IPS DF 6.9 (cell line): ENCODE measurements around the gene ELOA.
"Not testable (repeated sequence)": the region's sequence is repeated elsewhere in the genome, so short reads cannot be mapped to it uniquely, and the experiment has no call there.

ENCODE experiments used
- DNase-seq: peaks from one replicate; pipeline ENCODE4 v3.0.0-alpha.2; 2013; ENCODE audit warnings: low read depth, low spot score
- H3K27ac ChIP-seq: one replicate; pipeline ENCODE4 v1.5.1; 2013; ENCODE audit warnings: low read length, control low read depth
- H3K27me3 ChIP-seq: 2 replicates; pipeline ENCODE4 v1.6.1; 2013; ENCODE audit warnings: mild to moderate bottlenecking, low read length; ENCODE audit not compliant: control insufficient read depth, insufficient read depth
- H3K36me3 ChIP-seq: 2 replicates; pipeline ENCODE4 v1.6.1; 2013; ENCODE audit warnings: low read length; ENCODE audit not compliant: control insufficient read depth, insufficient read depth
- H3K4me1 ChIP-seq: 2 replicates; pipeline ENCODE4 v1.6.1; 2013; ENCODE audit warnings: low read length; ENCODE audit not compliant: control insufficient read depth, insufficient read depth
- H3K4me3 ChIP-seq: 2 replicates; pipeline ENCODE4 v1.5.1; 2013; ENCODE audit warnings: mild to moderate bottlenecking, low read length
- H3K9me3 ChIP-seq: 2 replicates; pipeline ENCODE4 v1.6.1; 2013; ENCODE audit warnings: low read length, inconsistent platforms; ENCODE audit not compliant: control insufficient read depth, insufficient read depth
- WGBS: extraction: QIAGEN DNeasy Blood & Tissue Kit; methylation state at CpG from one replicate; pipeline ENCODE4 v1.1.7; 2013; ENCODE audit warnings: mixed read lengths, missing lambda C conversion rate; ENCODE audit not compliant: insufficient read length, insufficient coverage; 5-methylcytosine and 5-hydroxymethylcytosine counted together

The ELOA gene

GRCh38 chr1:23704834-23705495, 38.3 kb upstream of the ELOA start:
- peaks cover 2% of the 10 kb centered on the region for H3K36me3 ChIP-seq
- H3K27ac ChIP-seq, result no peak overlapping the region
- no CpG with 5 or more reads among the region's 6 CpGs for WGBS
- no peaks in the 10 kb centered on the region for H3K27me3 ChIP-seq
- no peak for DNase-seq
- no peaks in the 10 kb centered on the region for H3K4me1 ChIP-seq
- no peak overlapping the region for H3K4me3 ChIP-seq
- H3K9me3 ChIP-seq, result no peaks in the 10 kb centered on the region

GRCh38 chr1:23709229-23709628, 34.0 kb upstream of the ELOA start:
- no peaks in the 10 kb centered on the region for H3K36me3 ChIP-seq
- H3K27me3 ChIP-seq, result no peaks in the 10 kb centered on the region
- no CpG with 5 or more reads among the region's 4 CpGs for WGBS
- no peak overlapping the region for H3K4me3 ChIP-seq
- no peak overlapping the region for H3K27ac ChIP-seq
- H3K4me1 ChIP-seq, result no peaks in the 10 kb centered on the region
- DNase-seq, result no peak
- H3K9me3 ChIP-seq, result no peaks in the 10 kb centered on the region

- H3K4me1 ChIP-seq, result no peaks in the 10 kb centered on the region
- no CpG with 5 or more reads among the region's 3 CpGs for WGBS
- DNase-seq, result peak; percentile 82
- H3K9me3 ChIP-seq, result no peaks in the 10 kb centered on the region
- H3K27me3 ChIP-seq, result no peaks in the 10 kb centered on the region
- no peak overlapping the region for H3K4me3 ChIP-seq
- no peaks in the 10 kb centered on the region for H3K36me3 ChIP-seq
- no peak overlapping the region for H3K27ac ChIP-seq
These were observed 24.8 kb upstream of the ELOA start for GRCh38 chr1:23718482-23718881.

- Histone ChIP-seq H3K4me1 (no peaks in the 10 kb centered on the region), H3K36me3 (no peaks in the 10 kb centered on the region), H3K9me3 (no peaks in the 10 kb centered on the region), H3K27ac (no peak overlapping the region), H3K4me3 (no peak overlapping the region), H3K27me3 (no peaks in the 10 kb centered on the region)
- no peak for DNase-seq
- WGBS, result no CpG with 5 or more reads among the region's 3 CpGs
These were observed 24.0 kb upstream of the ELOA start for GRCh38 chr1:23719162-23719820.

- H3K9me3 ChIP-seq, result no peaks in the 10 kb centered on the region
- H3K27ac ChIP-seq, result no peak overlapping the region
- no peak for DNase-seq
- no peaks in the 10 kb centered on the region for H3K36me3 ChIP-seq
- no peaks in the 10 kb centered on the region for H3K4me1 ChIP-seq
- WGBS, result no CpG with 5 or more reads among the region's 10 CpGs
- H3K4me3 ChIP-seq, result no peak overlapping the region
- no peaks in the 10 kb centered on the region for H3K27me3 ChIP-seq
These were observed 22.8 kb upstream of the ELOA start for GRCh38 chr1:23720256-23720995.

- DNase-seq, result no peak
- Histone ChIP-seq H3K27ac (no peak overlapping the region), H3K4me3 (no peak overlapping the region), H3K4me1 (no peaks in the 10 kb centered on the region), H3K36me3 (no peaks in the 10 kb centered on the region), H3K9me3 (no peaks in the 10 kb centered on the region), H3K27me3 (no peaks in the 10 kb centered on the region)
- WGBS, result no CpG with 5 or more reads among the region's 3 CpGs
These were observed 20.6 kb upstream of the ELOA start for GRCh38 chr1:23722652-23723051.

GRCh38 chr1:23726686-23727085, 16.6 kb upstream of the ELOA start:
- H3K4me1 ChIP-seq, result no peaks in the 10 kb centered on the region
- no peak overlapping the region for H3K27ac ChIP-seq
- WGBS, result no CpG with 5 or more reads among the region's 2 CpGs

GRCh38 chr1:23727362-23727811, 15.9 kb upstream of the ELOA start:
- DNase-seq, result no peak
- no peak overlapping the region for H3K27ac ChIP-seq
- no CpG with 5 or more reads among the region's 9 CpGs for WGBS

More at GRCh38 chr1:23726686-23727085, 16.6 kb upstream of the ELOA start:
- Histone ChIP-seq H3K4me3 (no peak overlapping the region), H3K9me3 (no peaks in the 10 kb centered on the region), H3K36me3 (no peaks in the 10 kb centered on the region), H3K27me3 (no peaks in the 10 kb centered on the region)
- DNase-seq, result no peak

GRCh38 chr1:23732363-23733224, 10.7 kb upstream of the ELOA start:
- no CpG with 5 or more reads among the region's 10 CpGs for WGBS
- DNase-seq, result no peak
- Histone ChIP-seq H3K27ac (no peak overlapping the region), H3K9me3 (no peaks in the 10 kb centered on the region), H3K27me3 (no peaks in the 10 kb centered on the region), H3K4me3 (no peak overlapping the region), H3K36me3 (no peaks in the 10 kb centered on the region), H3K4me1 (no peaks in the 10 kb centered on the region)

More at GRCh38 chr1:23727362-23727811, 15.9 kb upstream of the ELOA start:
- Histone ChIP-seq H3K4me3 (no peak overlapping the region), H3K4me1 (no peaks in the 10 kb centered on the region), H3K36me3 (no peaks in the 10 kb centered on the region), H3K27me3 (no peaks in the 10 kb centered on the region), H3K9me3 (no peaks in the 10 kb centered on the region)

- H3K4me3 ChIP-seq, H3K36me3 ChIP-seq, H3K4me1 ChIP-seq, H3K9me3 ChIP-seq, H3K27me3 ChIP-seq, H3K27ac ChIP-seq, DNase-seq: not testable (repeated sequence)
- no CpG with 5 or more reads among the region's 5 CpGs for WGBS
These were observed 10.0 kb upstream of the ELOA start for GRCh38 chr1:23733281-23733680.
